ENCODE data around the gene TCP11L2.

DNA sequence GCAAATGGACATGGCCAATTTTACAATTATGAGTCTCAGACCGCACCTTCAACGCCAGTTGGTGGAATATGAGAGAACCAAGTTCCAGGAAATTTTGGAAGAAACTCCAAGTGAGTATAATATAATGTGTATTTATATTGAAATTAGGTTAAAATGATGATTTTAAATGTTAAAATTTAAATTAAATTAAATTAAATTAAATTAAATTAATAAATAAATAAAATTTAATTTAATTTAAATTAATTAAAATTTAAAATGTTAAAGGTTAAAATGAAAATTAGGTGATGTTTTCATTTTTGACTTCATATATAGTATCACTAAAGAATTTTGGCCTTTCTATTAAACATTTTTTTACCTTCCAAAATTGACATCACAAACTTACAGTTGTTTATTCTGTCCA is 21.0 kb downstream of the TCP11L2 start:
- TF ChIP-seq POLR2AphosphoS5 (IDR thresholded peaks at IDR 0.05; ENCODE audit: borderline replicate concordance, low read depth, low read length) (no peak), EZH2 (IDR thresholded peaks at IDR 0.05) (no peak), FOXP2 (optimal IDR thresholded peaks at IDR 0.05; ENCODE audit: control extremely low read depth, extremely low read length, insufficient read depth) (no peak)
